Measurements from ENCODE around the gene PITPNM1. TPM values are rescaled to one million over a fixed set of nuclear protein-coding genes. Genes with fewer than 3 reads are reported as not detected.
A peak's percentile ranks its signal among the peaks of the same experiment; 100 is the strongest.

Gene PITPNM1
- total RNA-seq, 8 experiments from 2014 or later, result 21.4 to 64.4 (median 35.9) TPM

- 0 to 33% (median 15%) methylated on average over 1 to 7 of the region's 17 CpGs; no CpG with 5 or more reads in 2 of the 10 experiments for WGBS, 10 experiments
- peak overlapping the region; percentile 46 to 72 (median 59) for H3K4me3 ChIP-seq
- peaks cover 20 to 29% of the 10 kb centered on the region in 2 donors for H3K4me1 ChIP-seq (replicated peaks in 1 of 2)
- in situ Hi-C loops (cut with MboI; ENCODE audit: low pct_unique_long_range_greater_than_20kb in 2 of 9, low sequenced_read_pairs in 9 of 9, unreplicated experiment in 9 of 9), result no loop called here
- ATAC-seq (replicated peaks in 6 of 8), result peak; percentile 10 to 39 (median 30)
- H3K27ac ChIP-seq, result peak overlapping the region; percentile 49 to 76
Observed at GRCh38 chr11:67505605-67506396, 638 bp upstream of the PITPNM1 start.

DNA sequence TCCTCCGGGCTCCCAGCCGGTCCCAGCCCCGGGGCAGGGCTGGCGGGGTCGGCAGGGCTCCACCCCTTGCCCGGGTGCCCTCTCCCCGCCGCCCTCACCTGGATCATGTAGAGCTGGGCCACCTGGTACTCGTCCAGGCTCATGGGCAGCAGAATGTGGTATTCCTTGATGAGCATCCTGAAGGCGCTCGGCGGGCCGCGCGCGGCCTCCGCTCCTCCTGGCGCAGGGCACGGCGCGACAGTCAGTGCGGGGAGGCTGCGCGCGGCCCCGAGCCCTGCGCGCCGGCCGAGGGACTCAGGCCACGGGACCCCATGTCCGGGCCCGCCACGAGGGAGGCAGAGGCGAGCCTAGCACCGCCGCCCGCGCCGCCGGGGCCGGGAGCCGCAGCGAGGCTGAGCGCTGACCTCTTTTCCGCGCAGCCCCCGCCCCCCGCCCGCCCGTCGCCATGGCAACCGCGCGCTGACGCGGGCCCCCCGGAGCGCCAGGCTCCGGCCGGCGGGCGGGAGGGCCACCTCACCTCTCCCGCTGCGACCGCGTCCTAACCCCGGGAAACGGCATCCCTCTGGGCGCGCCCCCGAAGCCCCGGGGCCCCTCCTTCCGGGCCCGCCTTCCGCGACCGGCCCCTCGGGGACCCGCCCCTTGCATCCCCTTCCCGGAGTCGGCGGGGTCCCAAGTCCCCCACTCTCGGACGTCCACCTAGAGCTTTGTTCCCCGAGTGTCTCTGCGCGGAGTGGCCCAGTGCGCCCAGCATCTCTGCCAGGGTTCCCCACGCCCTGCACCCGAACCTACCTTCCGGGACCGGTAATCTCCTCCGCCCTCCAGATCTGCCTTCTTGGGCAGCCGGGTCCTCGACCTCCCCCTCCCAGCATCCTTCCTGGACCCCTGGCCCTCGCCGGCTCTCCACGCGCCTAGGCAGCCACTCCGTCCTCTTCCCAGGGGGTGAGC is 886 bp downstream of the PITPNM1 start:
- Histone ChIP-seq H3K4me3 (peak overlapping the region; percentile 46 to 72 (median 59)), H3K4me1 (replicated peaks in 1 of 2) (peaks cover 20 to 29% of the 10 kb centered on the region in 2 donors), H3K27ac (peak overlapping the region; percentile 49 to 76)
- peak in 7 of 8 experiments; percentile 0 to 15 (median 9) for ATAC-seq (replicated peaks in 6 of 8)
- WGBS, 10 experiments, result 0 to 3% (median 0%) methylated on average over 6 to 9 of the region's 101 CpGs; no CpG with 5 or more reads in 7 of the 10 experiments
- in situ Hi-C loops (cut with MboI; ENCODE audit: low pct_unique_long_range_greater_than_20kb in 2 of 9, low sequenced_read_pairs in 9 of 9, unreplicated experiment in 9 of 9), result no loop called here

GRCh38 chr11:67503119-67504004 is 1.8 kb downstream of the PITPNM1 start:
- in situ Hi-C loops (cut with MboI; ENCODE audit: low pct_unique_long_range_greater_than_20kb in 2 of 9, low sequenced_read_pairs in 9 of 9, unreplicated experiment in 9 of 9), result no loop called here
- Histone ChIP-seq H3K27ac (peak overlapping the region; percentile 49 to 76), H3K4me3 (peak overlapping the region; percentile 46 to 72 (median 59)), H3K4me1 (replicated peaks in 1 of 2) (peaks cover 20 to 26% of the 10 kb centered on the region in 2 donors)
- ATAC-seq (replicated peaks in 6 of 8), result no peak
- WGBS, 10 experiments, result 42 to 100% methylated on average over 1 to 6 of the region's 19 CpGs; no CpG with 5 or more reads in 8 of the 10 experiments

GRCh38 chr11:67502328-67502979 is 2.7 kb downstream of the PITPNM1 start:
- Histone ChIP-seq H3K4me1 (replicated peaks in 1 of 2) (peaks cover 19 to 25% of the 10 kb centered on the region in 2 donors), H3K4me3 (no peak overlapping the region), H3K27ac (no peak overlapping the region)
- no peak for ATAC-seq (replicated peaks in 6 of 8)
- 80 to 100% (median 100%) methylated on average over 1 to 9 of the region's 18 CpGs; no CpG with 5 or more reads in 5 of the 10 experiments for WGBS, 10 experiments
- in situ Hi-C loops (cut with MboI; ENCODE audit: low pct_unique_long_range_greater_than_20kb in 2 of 9, low sequenced_read_pairs in 9 of 9, unreplicated experiment in 9 of 9), result no loop called here

- in situ Hi-C loops (cut with MboI; ENCODE audit: low pct_unique_long_range_greater_than_20kb in 2 of 9, low sequenced_read_pairs in 9 of 9, unreplicated experiment in 9 of 9), result no loop called here
- peaks cover 16 to 21% of the 10 kb centered on the region in 2 donors for H3K4me1 ChIP-seq (replicated peaks in 1 of 2)
- H3K27ac ChIP-seq, result no peak overlapping the region
- 93 to 100% (median 97%) methylated on average over 2 to 5 of the region's 18 CpGs; no CpG with 5 or more reads in 6 of the 10 experiments for WGBS, 10 experiments
- H3K4me3 ChIP-seq, result no peak overlapping the region
- ATAC-seq (replicated peaks in 6 of 8), result no peak
Observed at GRCh38 chr11:67501854-67502253, 3.3 kb downstream of the PITPNM1 start.

DNA sequence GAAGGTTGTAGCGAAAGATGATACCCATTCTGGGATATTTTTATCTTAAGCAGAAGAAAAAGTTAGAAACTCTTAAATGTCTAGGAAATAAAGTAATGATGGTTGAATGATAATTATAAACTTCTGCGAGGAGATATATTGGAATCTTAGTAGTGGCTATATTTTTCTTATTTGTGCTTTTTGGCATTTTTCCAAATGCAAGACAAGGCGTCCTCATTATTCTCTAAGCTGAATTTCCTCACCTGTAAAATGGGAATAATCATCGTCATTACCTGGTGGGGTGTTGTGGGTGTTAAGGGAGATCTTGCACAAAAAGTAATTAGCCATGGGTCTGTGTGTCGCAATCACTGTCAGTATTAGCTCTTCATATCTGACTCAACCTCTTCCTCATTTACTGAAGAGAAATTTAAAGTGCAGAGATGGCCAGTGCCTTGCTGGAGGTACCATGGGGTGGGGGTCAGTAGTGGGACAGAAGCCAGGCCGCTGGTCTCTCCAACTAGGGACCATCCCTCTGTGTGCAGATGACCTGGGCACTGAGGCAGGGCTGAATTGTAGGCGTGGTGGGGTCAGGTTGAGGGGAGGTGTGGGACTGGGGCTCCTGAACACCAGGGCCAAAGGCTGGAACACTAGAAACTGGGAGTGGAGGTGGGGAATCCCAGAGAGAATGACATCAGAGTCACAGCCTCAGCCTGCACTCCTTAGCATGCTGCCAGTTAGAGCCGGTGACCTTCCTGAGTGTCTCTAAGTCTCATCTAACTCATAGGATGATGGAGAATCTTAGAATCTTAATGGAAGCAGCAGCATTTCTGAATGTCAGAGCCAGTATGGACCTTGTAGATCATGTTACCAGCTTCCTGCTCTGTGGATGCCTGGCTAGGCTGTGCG is 4.1 kb downstream of the PITPNM1 start:
- WGBS, 10 experiments, result 48 to 100% (median 93%) methylated on average over 2 to 8 of the region's 9 CpGs
- in situ Hi-C loops (cut with MboI; ENCODE audit: low pct_unique_long_range_greater_than_20kb in 2 of 9, low sequenced_read_pairs in 9 of 9, unreplicated experiment in 9 of 9), result no loop called here

DNA sequence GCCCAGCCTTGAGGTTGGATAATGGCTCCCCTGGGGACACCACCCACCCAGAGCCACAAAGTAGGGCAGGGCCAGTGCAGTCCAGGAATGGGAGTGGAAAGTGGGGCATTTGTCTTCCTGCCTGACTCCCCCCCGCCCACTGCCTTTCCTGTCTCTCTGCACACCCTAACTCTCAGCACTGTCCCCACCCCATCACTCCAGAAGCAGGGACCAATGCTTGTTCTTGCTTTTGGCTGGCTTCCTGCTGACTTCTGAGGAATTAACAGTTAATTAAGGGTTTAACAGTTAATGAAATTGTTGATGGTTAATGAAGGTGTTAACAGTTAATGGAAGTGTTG is 4.7 kb downstream of the PITPNM1 start:
- H3K4me3 ChIP-seq, result no peak overlapping the region
- ATAC-seq (replicated peaks in 6 of 8), result no peak
- peaks cover 11 to 13% of the 10 kb centered on the region in 2 donors for H3K4me1 ChIP-seq (replicated peaks in 1 of 2)
- 100% methylated on average over 1 of the region's 1 CpG; no CpG with 5 or more reads in 9 of the 10 experiments for WGBS, 10 experiments
- no peak overlapping the region for H3K27ac ChIP-seq
- in situ Hi-C loops (cut with MboI; ENCODE audit: low pct_unique_long_range_greater_than_20kb in 2 of 9, low sequenced_read_pairs in 9 of 9, unreplicated experiment in 9 of 9), result no loop called here

More for the DNA sequence above, 4.1 kb downstream of the PITPNM1 start:
- peaks cover 16 to 18% of the 10 kb centered on the region in 2 donors for H3K4me1 ChIP-seq (replicated peaks in 1 of 2)
- H3K27ac ChIP-seq, result no peak overlapping the region
- ATAC-seq (replicated peaks in 6 of 8), result no peak
- H3K4me3 ChIP-seq, result no peak overlapping the region

GRCh38 chr11:67499808-67500483 is 5.2 kb downstream of the PITPNM1 start:
- Histone ChIP-seq H3K4me1 (replicated peaks in 1 of 2) (peaks cover 9 to 11% of the 10 kb centered on the region in 2 donors), H3K4me3 (no peak overlapping the region), H3K27ac (no peak overlapping the region)
- 71 to 100% (median 94%) methylated on average over 1 to 5 of the region's 26 CpGs; no CpG with 5 or more reads in 6 of the 10 experiments for WGBS, 10 experiments
- in situ Hi-C loops (cut with MboI; ENCODE audit: low pct_unique_long_range_greater_than_20kb in 2 of 9, low sequenced_read_pairs in 9 of 9, unreplicated experiment in 9 of 9), result loop anchor here in 1 of 9 experiments (25.0 kb wide), 1 partner anchor 113 kb away; the partner anchor contains the start of gene RAD9A
- ATAC-seq (replicated peaks in 6 of 8), result no peak

- no peak overlapping the region for H3K27ac ChIP-seq
- 90 to 100% (median 92%) methylated on average over 1 to 2 of the region's 21 CpGs; no CpG with 5 or more reads in 7 of the 10 experiments for WGBS, 10 experiments
- H3K4me3 ChIP-seq, result no peak overlapping the region
- no peak for ATAC-seq (replicated peaks in 6 of 8)
- in situ Hi-C loops (cut with MboI; ENCODE audit: low pct_unique_long_range_greater_than_20kb in 2 of 9, low sequenced_read_pairs in 9 of 9, unreplicated experiment in 9 of 9), result loop anchor here in 1 of 9 experiments (25.0 kb wide), 1 partner anchor 111 kb away; the partner anchor contains the start of gene RAD9A
- peaks cover 9 to 10% of the 10 kb centered on the region in 2 donors for H3K4me1 ChIP-seq (replicated peaks in 1 of 2)
Observed at GRCh38 chr11:67498544-67498972, 6.6 kb downstream of the PITPNM1 start.

DNA sequence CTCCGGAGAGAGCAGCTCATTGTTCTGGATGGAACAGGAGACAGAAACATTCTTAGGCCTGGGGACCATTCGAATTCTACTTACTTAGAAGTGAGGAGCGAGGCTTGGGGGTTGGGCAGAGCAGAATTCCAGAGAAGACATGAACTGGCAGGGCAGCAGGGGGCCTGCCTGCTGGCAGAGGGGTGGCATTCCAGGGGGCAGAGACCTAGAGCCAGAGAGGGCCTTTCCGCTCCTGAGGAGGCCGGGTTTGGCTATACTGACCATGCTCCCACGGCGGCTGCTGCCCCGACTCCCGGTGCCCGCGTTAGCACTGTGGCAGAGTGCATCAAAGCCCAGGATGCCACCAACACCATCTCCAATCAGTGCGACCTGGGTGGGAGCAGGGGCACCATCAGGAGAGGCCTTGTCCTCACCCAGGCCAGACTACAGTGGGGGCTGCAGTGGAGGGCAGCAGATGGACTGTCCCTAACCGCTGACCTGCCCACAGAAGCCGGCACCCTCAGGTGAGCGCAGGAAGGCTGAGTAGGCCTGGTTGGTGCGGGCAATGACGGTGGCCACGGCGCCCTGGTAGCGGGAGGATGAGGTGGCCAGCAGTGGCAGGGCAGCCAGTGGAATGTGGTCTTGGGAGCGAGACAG is 7.4 kb downstream of the PITPNM1 start:
- 90 to 100% (median 96%) methylated on average over 1 to 11 of the region's 21 CpGs; no CpG with 5 or more reads in 5 of the 10 experiments for WGBS, 10 experiments
- in situ Hi-C loops (cut with MboI; ENCODE audit: low pct_unique_long_range_greater_than_20kb in 2 of 9, low sequenced_read_pairs in 9 of 9, unreplicated experiment in 9 of 9), result loop anchor here in 1 of 9 experiments (25.0 kb wide), 1 partner anchor 110 kb away; the partner anchor contains the start of gene RAD9A
- Histone ChIP-seq H3K27ac (no peak overlapping the region), H3K4me1 (replicated peaks in 1 of 2) (peaks cover 3% of the 10 kb centered on the region in 2 donors), H3K4me3 (no peak overlapping the region)
- ATAC-seq (replicated peaks in 6 of 8), result no peak

Measured in motor neuron (in vitro differentiated cells).